Endothelial cell of umbilical vein (primary cell): ENCODE data around the gene SLA2.

ENCODE experiments used
- EZH2 ChIP-seq: IDR thresholded peaks from 2 replicates; pipeline ENCODE4 v1.6.1; 2012; ENCODE audit warnings: borderline replicate concordance, low read depth, mild to moderate bottlenecking, moderate library complexity, low read length, inconsistent platforms; ENCODE audit not compliant: severe bottlenecking
- FOS ChIP-seq: IDR thresholded peaks from 2 replicates; pipeline ENCODE4 v1.6.1; 2011; ENCODE audit warnings: mild to moderate bottlenecking, low read length, moderate library complexity, borderline replicate concordance; ENCODE audit not compliant: insufficient read depth
- GATA2 ChIP-seq: IDR thresholded peaks from 2 replicates; pipeline ENCODE4 v1.7.0; 2011; ENCODE audit warnings: low read depth, mild to moderate bottlenecking, moderate library complexity, mixed read lengths, low read length; ENCODE audit not compliant: insufficient read length, insufficient read depth
- JUN ChIP-seq: IDR thresholded peaks from 2 replicates; pipeline ENCODE4 v1.6.1; 2011; ENCODE audit warnings: borderline replicate concordance, low read depth; ENCODE audit not compliant: insufficient read length, insufficient read depth
- MYC ChIP-seq: IDR thresholded peaks from one replicate; pipeline ENCODE4 v1.6.1; 2011; ENCODE audit warnings: mild to moderate bottlenecking, low read depth, low read length
- POLR2A ChIP-seq: IDR thresholded peaks from 2 replicates; pipeline ENCODE4 v1.6.1; 2012; ENCODE audit warnings: low read depth, mild to moderate bottlenecking, control low read depth, low read length
- POLR2AphosphoS5 ChIP-seq: IDR thresholded peaks from 2 replicates; pipeline ENCODE4 v1.6.1; 2012; ENCODE audit warnings: low read depth, mild to moderate bottlenecking, control low read depth, low read length, moderate library complexity; ENCODE audit not compliant: insufficient read depth
- TF ChIP-seq, protein P1 (sequence below), 2 donors: IDR thresholded peaks; 1 replicate in 1 of 2; 2 replicates in 1 of 2; pipeline ENCODE4 v1.5.1; 2011; ENCODE audit warnings: low read length in 2 of 2, mild to moderate bottlenecking in 2 of 2, moderate library complexity in 2 of 2, control low read depth in 1 of 2, inconsistent platforms in 1 of 2, low read depth in 1 of 2; ENCODE audit not compliant: insufficient read depth in 1 of 2; ENCODE audit errors: extremely low read depth in 1 of 2
- TF ChIP-seq, protein P2 (sequence below): IDR thresholded peaks from 2 replicates; pipeline ENCODE4 v1.6.1; 2011; ENCODE audit not compliant: insufficient read depth, insufficient read length

DNA sequence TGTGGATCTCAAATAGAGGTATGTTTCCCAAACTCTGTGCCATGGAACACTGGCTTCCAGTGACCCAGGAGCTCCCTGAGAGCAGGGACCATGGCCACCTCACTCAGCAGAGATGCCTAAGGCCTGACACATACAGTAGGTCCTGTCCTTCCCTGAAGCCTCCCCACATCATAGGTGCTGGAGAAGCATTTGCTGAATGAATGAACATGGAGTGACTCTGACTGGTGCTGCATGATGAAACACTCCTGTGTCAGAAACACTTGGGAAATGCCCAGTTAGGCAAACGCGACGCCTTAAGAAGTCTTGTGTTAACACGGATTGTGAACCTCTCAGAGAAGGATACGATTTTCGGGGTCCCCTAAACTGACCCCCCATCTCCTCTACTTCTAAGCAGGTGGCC, 14.3 kb downstream of the SLA2 start:
- TF ChIP-seq, protein P1, sequence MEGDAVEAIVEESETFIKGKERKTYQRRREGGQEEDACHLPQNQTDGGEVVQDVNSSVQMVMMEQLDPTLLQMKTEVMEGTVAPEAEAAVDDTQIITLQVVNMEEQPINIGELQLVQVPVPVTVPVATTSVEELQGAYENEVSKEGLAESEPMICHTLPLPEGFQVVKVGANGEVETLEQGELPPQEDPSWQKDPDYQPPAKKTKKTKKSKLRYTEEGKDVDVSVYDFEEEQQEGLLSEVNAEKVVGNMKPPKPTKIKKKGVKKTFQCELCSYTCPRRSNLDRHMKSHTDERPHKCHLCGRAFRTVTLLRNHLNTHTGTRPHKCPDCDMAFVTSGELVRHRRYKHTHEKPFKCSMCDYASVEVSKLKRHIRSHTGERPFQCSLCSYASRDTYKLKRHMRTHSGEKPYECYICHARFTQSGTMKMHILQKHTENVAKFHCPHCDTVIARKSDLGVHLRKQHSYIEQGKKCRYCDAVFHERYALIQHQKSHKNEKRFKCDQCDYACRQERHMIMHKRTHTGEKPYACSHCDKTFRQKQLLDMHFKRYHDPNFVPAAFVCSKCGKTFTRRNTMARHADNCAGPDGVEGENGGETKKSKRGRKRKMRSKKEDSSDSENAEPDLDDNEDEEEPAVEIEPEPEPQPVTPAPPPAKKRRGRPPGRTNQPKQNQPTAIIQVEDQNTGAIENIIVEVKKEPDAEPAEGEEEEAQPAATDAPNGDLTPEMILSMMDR (IDR thresholded peaks at IDR 0.05; ENCODE audit: extremely low read depth in 1 of 2, insufficient read depth in 1 of 2, low read depth in 1 of 2, low read length in 2 of 2): no peak
- TF ChIP-seq POLR2A: no peak
- TF ChIP-seq FOS: no peak
- TF ChIP-seq JUN: no peak
- no peak for TF ChIP-seq POLR2AphosphoS5
- no peak for TF ChIP-seq GATA2
- TF ChIP-seq EZH2: no peak
- TF ChIP-seq MYC: no peak
- TF ChIP-seq, protein P2, sequence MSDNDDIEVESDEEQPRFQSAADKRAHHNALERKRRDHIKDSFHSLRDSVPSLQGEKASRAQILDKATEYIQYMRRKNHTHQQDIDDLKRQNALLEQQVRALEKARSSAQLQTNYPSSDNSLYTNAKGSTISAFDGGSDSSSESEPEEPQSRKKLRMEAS: no peak
